ENCODE measurements around the gene ALPG. TPM values are rescaled to one million over a fixed set of nuclear protein-coding genes. Genes with fewer than 3 reads are reported as not detected.

Gene ALPG
- total RNA-seq, 1 donor from 2014 or later = not detected

DNA sequence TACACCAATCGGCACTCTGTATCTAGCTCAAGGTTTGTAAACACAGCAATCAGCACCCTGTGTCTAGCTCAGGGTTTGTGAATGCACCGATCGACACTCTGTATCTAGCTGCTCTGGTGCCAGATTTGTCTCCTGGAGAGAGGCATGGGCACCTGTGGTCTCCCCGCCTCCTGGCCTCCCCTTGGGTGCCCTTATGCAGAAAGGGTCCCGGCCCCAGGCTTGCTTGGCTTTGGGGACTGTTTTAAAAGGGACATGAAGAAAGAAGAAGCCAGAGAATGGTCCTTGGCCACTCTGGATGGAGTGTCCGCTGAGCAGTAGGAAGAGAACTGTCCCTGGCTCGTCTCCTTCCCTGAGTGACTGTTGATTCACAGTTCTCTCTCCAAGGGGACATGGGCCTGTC, 39.6 kb upstream of the ALPG start:
- no peak overlapping the region for H3K4me3 Mint-ChIP-seq
- peaks cover 22% of the 10 kb centered on the region for H3K4me1 Mint-ChIP-seq
- Histone ChIP-seq H3K27me3 (no peaks in the 10 kb centered on the region), H2AFZ (replicated peaks) (no peak overlapping the region), H3K4me2 (no peak overlapping the region), H3K9ac (no peak overlapping the region), H3K4me3 (no peak overlapping the region), H3K9me3 (ENCODE audit: low read depth) (no peaks in the 10 kb centered on the region), H3K36me3 (no peaks in the 10 kb centered on the region), H3K79me2 (ENCODE audit: low read depth) (no peaks in the 10 kb centered on the region), H3F3A (ENCODE audit: low read depth) (no peaks in the 10 kb centered on the region), H3K4me1 (peaks cover 13% of the 10 kb centered on the region), H4K20me1 (ENCODE audit: low read depth) (no peaks in the 10 kb centered on the region), H3K27ac (no peak overlapping the region)
- H3K36me3 Mint-ChIP-seq = no peaks in the 10 kb centered on the region
- H3K9me3 Mint-ChIP-seq = peaks cover 4% of the 10 kb centered on the region
- DNase-seq (ENCODE audit: low spot score) = no peak
- peaks cover 8% of the 10 kb centered on the region for H3K27me3 Mint-ChIP-seq (ENCODE audit: insufficient read depth, low read depth)
- TF ChIP-seq CTCF (IDR thresholded peaks at IDR 0.05) (no peak), EZH2phosphoT487 (IDR thresholded peaks at IDR 0.05) (no peak), EZH2 (IDR thresholded peaks at IDR 0.05) (no peak)
- H3K27ac Mint-ChIP-seq = peak overlapping the region; percentile 37

- H3K4me3 Mint-ChIP-seq = no peak overlapping the region
- no peaks in the 10 kb centered on the region for H4K20me1 ChIP-seq (ENCODE audit: low read depth)
Measured at GRCh38 chr2:232367591-232368233, 38.9 kb upstream of the ALPG start.

GRCh38 chr2:232368311-232368731, 38.3 kb upstream of the ALPG start:
- Mint-ChIP-seq H3K27me3 (ENCODE audit: insufficient read depth, low read depth) (peaks cover 12% of the 10 kb centered on the region), H3K4me1 (peaks cover 22% of the 10 kb centered on the region), H3K27ac (no peak overlapping the region), H3K4me3 (no peak overlapping the region), H3K9me3 (no peaks in the 10 kb centered on the region), H3K36me3 (no peaks in the 10 kb centered on the region)
- no peaks in the 10 kb centered on the region for H3K36me3 ChIP-seq
- no peaks in the 10 kb centered on the region for H3F3A ChIP-seq (ENCODE audit: low read depth)
- H3K27ac ChIP-seq = no peak overlapping the region
- no peak overlapping the region for H2AFZ ChIP-seq (replicated peaks)
- no peaks in the 10 kb centered on the region for H3K9me3 ChIP-seq (ENCODE audit: low read depth)
- no peaks in the 10 kb centered on the region for H3K79me2 ChIP-seq (ENCODE audit: low read depth)
- TF ChIP-seq CTCF (IDR thresholded peaks at IDR 0.05) (no peak), EZH2phosphoT487 (IDR thresholded peaks at IDR 0.05) (no peak), EZH2 (IDR thresholded peaks at IDR 0.05) (no peak)
- no peaks in the 10 kb centered on the region for H4K20me1 ChIP-seq (ENCODE audit: low read depth)
- no peak overlapping the region for H3K9ac ChIP-seq
- H3K27me3 ChIP-seq = no peaks in the 10 kb centered on the region
- peak; percentile 23 for DNase-seq (ENCODE audit: low spot score)
- H3K4me2 ChIP-seq = no peak overlapping the region
- H3K4me3 ChIP-seq = no peak overlapping the region
- H3K4me1 ChIP-seq = peaks cover 13% of the 10 kb centered on the region

More at GRCh38 chr2:232367591-232368233, 38.9 kb upstream of the ALPG start:
- no peaks in the 10 kb centered on the region for H3K9me3 ChIP-seq (ENCODE audit: low read depth)
- H3K4me3 ChIP-seq = no peak overlapping the region
- TF ChIP-seq EZH2 (IDR thresholded peaks at IDR 0.05) = no peak
- TF ChIP-seq EZH2phosphoT487 (IDR thresholded peaks at IDR 0.05) = no peak
- TF ChIP-seq CTCF (IDR thresholded peaks at IDR 0.05) = peak; percentile 47
- no peaks in the 10 kb centered on the region for H3F3A ChIP-seq (ENCODE audit: low read depth)
- no peak overlapping the region for H3K9ac ChIP-seq
- peak; percentile 55 for DNase-seq (ENCODE audit: low spot score)
- Mint-ChIP-seq H3K27ac (no peak overlapping the region), H3K27me3 (ENCODE audit: insufficient read depth, low read depth) (peaks cover 11% of the 10 kb centered on the region), H3K36me3 (no peaks in the 10 kb centered on the region), H3K4me1 (peaks cover 22% of the 10 kb centered on the region), H3K9me3 (no peaks in the 10 kb centered on the region)
- H3K4me1 ChIP-seq = peaks cover 13% of the 10 kb centered on the region
- no peak overlapping the region for H2AFZ ChIP-seq (replicated peaks)
- no peaks in the 10 kb centered on the region for H3K36me3 ChIP-seq
- H3K4me2 ChIP-seq = no peak overlapping the region
- no peaks in the 10 kb centered on the region for H3K27me3 ChIP-seq
- H3K27ac ChIP-seq = no peak overlapping the region
- H3K79me2 ChIP-seq (ENCODE audit: low read depth) = no peaks in the 10 kb centered on the region
